Measurements from ENCODE around the gene TMEM154.
"Not testable (repeated sequence)": the region's sequence is repeated elsewhere in the genome, so short reads cannot be mapped to it uniquely, and the experiment has no call there.

The TMEM154 gene

DNA sequence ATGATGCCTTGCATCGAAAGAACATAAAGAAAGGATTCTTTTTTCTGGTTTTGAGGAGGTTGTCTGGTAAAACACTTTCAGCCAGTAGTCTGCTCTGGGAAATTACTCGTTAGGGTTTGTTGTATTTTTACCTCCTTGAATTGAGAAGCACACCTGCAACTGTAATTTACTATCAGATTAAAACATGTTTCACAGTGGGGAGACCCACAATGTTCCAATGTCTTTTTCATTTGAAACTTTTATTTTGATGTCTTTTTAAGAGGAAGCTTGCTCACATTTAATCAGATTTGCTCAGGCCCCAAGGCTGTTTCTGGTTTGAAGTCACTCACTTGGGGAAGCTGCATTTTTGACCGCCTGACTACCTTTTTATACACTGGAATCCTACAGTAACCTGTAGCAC, 12.0 kb downstream of the TMEM154 start:
- no peak for DNase-seq (ENCODE audit: low read depth)

DNA sequence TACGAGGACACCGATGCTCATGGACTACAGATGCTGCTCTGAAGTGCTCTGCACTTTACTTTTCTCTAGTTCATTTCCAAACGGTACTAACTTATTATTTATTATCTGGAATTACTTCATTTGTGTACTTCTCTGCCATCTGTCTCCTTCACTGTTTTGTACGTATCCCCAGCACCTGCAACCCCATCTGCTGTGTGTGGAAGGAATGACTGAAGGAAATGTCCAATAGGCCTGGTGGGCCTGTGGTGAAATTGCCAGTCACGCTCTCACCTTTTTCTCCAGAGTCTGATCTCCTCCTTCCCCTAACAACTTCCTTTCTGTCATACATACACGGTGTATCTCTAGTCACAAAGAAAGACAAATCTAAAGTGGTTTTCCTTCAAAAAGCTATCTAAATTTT, 12.9 kb downstream of the TMEM154 start:
- DNase-seq (ENCODE audit: low read depth): no peak

- DNase-seq (ENCODE audit: low read depth): no peak
These were observed 14.0 kb downstream of the TMEM154 start for GRCh38 chr4:152665691-152666395.

DNA sequence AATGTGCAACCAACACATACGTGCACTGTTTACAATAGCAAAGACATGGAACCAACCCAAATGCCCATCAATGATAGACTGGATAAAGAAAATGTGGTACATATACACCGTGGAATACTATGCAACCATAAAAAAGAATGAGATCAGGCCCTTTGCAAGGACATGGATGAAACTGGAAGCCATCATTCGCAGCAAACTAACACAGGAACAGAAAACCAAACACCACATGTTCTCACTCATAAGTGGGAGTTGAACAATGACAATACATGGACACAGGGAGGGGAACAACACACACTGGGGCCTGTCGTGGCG, 15.8 kb downstream of the TMEM154 start:
- DNase-seq (ENCODE audit: low read depth): not testable (repeated sequence)

GRCh38 chr4:152663203-152664066, 16.4 kb downstream of the TMEM154 start:
- DNase-seq (ENCODE audit: low read depth): no peak

- no peak for DNase-seq (ENCODE audit: low read depth)
These were observed 18.1 kb downstream of the TMEM154 start for GRCh38 chr4:152661649-152662048.

GRCh38 chr4:152660526-152660925, 19.3 kb downstream of the TMEM154 start:
- no peak for DNase-seq (ENCODE audit: low read depth)

GRCh38 chr4:152659806-152660205, 20.0 kb downstream of the TMEM154 start:
- no peak for DNase-seq (ENCODE audit: low read depth)

- DNase-seq (ENCODE audit: low read depth): no peak
These were observed 22.1 kb downstream of the TMEM154 start for GRCh38 chr4:152657657-152658056.

DNA sequence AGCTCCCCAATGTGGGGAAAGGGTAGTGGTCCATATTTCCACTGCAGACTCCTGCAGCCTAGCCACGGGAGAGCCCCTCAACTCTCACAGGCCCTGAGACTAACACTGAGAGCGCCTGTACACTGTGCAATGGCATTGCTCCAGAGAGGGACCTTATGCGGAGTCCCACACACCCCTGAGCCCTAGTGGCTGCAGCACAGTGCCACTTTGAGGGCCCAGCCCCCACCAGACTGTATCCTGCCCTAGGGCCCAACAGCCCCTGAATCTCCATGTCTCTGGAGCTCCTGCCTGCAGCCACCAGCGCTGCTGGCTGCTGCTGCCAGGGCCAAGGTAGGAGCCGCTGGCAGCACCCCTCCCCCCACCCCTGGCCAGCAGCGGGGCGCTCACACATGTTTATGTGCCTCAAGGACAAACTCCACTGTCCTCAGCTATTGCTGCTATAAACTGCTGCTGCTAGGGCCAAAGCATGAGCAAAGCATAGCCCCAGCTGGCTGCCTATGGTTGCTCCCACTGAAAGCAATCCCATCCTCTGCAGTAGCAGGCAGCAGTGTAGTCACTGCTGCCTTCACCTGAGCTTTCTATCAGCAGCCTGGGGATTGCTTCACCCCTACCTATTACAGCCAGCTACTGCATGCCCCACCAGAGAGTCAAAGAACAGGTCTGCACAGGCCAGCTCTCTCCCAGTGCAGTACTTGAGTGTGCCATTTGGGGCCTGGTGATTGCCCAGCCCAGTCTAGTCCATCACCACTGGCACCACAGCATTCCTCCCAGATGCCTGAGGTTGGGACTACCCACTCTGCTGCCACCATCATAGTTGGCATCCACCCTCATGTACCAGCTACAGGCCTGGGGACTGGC, 24.3 kb downstream of the TMEM154 start:
- DNase-seq (ENCODE audit: low read depth): no peak

DNA sequence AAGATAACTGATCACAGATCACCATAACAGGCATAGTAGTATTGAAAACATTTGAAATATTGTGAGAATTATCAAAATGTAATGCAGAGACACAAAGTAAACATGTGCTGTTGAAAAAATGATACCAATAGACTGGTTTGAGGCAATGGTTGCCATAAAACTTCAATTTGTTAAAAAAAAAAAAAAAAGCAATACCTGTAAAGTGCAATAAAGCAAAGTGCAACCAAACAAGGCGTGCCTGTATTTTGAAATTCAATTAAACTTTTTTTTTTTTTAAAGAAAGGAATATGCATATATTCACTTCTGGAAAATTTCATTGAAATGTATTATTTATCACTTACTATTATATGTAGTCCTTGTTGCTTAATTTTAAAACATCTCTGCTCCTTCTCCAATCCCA, 27.7 kb downstream of the TMEM154 start:
- no peak for DNase-seq (ENCODE audit: low read depth)

DNA sequence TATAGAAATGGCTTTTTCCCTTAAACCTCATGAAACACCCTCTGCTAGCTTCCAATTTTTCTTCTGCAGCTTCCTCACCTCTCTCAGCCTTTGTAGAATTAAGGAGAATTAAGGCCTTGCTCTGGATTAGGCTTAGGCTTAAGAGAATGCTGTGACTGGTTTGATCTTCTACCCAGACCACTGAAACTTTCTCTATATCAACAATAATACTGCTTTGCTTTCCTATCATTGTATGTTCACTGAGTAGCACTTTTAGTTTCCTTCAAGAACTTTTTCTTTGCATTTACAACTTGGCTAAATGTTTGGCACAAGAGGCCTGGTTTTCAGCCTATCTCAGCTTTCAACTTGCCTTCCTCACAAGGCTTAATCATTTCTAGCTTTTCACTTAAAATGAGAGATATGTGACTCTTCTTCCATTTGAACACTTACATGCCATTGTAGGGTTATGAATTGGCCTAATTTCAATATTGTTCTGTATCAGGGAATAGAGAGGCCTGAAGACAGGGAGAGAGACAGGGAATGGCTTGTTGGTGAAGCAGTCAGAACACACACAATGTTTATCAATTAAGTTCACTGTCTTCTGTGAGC, 28.2 kb downstream of the TMEM154 start:
- no peak for DNase-seq (ENCODE audit: low read depth)

- no peak for DNase-seq (ENCODE audit: low read depth)
These were observed 33.6 kb downstream of the TMEM154 start for GRCh38 chr4:152646221-152646620.

GRCh38 chr4:152644130-152644529, 35.7 kb downstream of the TMEM154 start:
- DNase-seq (ENCODE audit: low read depth): no peak

DNA sequence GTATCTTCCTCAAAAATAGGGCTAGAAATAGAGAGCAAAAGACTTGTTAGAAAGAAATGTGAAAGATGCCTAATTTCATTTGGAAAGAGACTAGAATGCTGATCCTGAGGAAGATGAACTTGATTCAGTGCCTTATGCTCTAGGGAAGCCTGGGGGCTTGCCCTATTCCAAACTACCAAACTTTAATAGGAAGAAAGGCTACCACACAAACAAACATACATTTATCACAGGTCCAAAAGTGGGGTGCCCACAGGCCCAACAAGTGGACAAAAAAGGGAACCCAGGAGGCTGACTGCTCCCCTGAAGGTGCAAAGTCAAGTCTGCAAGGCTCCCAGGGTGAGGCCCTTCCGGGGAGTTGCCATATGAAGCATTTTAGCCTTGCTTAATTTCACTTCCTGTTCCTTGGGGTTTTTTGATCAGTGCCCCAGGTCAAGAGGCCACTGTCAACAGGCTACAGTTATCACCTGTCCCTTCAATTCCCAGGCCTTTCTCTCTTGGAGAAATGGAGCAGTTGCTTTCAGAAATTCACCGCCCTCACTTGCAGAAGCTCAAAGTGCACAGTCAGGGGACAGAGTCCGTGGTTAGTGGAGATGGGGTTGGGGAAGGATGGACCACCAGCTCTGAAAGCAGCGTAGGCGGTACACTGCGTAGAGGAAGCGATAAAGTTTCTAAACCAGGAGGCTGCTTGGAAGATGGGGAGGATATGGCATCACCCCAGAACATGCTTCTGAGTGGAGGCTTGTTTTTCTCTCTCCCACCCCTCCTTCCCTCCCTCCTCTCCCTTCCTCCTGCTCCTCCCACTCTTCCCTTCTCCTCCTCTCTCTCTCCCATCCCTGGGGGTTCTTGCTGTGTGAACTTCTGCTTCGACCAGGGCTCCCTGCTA, 36.4 kb downstream of the TMEM154 start:
- DNase-seq (ENCODE audit: low read depth): no peak

DNA sequence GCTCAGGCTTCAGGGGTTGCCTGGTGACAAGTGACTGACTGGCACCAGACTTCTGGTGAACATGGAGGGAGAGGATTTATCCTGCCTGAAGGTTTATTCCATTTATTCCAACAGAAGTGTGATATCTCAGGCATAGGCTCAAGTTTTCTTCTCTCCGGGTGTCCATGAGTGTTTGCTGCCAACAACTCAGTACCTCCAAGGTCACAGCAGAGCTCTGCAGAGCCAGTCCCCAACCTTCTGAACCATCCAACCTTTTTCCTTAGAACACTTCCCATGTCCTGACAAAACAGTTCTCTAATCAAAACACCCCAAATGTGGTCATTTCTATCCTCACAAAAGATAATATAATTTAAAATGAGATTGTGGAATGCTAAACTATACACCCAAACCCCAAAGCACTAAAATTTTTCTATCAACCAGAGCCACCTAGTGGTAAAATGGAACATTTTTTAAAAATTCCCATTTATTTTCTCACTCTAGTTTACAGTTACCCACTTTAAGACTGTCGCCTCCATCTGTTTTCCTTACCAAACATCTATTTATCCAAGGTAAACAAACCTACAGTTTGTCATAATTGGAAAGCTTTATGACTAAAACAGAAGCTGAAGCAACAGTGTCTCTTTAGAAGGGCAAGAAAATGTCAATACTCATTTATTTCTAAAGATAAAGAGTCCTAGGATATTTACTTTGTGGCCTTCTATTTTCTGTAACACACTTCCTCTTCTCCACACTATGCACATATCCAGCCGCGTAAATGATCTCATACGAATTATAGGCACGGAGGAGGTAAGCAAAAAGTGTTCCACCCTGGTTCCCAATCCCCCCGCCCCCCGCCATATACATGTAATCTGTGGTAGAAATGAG, 39.5 kb downstream of the TMEM154 start:
- DNase-seq (ENCODE audit: low read depth): no peak

DNA sequence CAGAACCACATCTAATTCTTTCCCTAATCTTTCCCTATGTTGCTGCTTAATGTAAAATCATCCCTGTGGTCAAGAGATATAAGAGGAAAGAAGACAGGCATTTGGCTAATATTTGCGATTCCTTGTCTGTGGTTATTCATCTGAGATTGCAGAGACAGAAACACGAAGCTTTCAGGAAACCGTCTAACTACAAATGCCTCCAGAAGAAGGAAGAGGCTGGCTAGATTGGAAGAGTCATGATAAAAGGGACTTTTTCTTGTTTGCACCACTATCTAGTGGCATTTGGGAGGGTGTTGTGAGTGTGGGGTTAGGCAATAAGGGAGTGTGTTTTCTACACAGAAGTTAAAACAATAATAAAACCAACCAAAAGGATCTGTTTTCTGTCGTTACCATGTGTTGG, 43.9 kb downstream of the TMEM154 start:
- no peak for DNase-seq (ENCODE audit: low read depth)

DNA sequence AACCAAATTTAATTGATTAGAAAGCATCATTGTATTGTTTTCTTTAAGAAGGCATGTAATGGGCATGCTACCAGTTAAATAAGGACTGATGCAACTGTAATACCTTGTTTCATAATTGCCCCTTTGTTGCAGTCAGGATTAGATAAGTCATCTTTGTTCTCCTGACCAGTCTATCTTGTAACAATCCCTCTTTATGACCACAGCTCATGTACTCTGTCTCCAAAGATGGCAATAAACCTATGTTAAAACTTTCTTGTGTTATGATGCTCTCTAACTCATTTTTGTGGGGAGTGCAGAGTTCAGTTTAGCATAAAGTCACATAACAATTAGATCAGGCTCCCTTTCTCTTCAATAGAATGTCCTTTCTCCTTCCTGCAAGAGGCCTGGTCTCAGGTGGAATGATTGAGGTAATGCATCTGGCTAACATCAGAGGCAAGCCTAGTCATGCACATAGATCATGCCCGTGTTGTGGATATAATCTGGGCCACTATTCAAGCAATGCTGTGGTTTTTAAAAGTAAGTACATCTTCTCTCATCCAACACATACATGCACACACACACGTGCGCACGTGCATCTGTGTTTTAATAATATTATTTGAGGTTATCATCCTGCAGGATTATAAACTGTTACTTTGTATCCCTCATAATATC, 45.6 kb downstream of the TMEM154 start:
- DNase-seq (ENCODE audit: low read depth): no peak

DNA sequence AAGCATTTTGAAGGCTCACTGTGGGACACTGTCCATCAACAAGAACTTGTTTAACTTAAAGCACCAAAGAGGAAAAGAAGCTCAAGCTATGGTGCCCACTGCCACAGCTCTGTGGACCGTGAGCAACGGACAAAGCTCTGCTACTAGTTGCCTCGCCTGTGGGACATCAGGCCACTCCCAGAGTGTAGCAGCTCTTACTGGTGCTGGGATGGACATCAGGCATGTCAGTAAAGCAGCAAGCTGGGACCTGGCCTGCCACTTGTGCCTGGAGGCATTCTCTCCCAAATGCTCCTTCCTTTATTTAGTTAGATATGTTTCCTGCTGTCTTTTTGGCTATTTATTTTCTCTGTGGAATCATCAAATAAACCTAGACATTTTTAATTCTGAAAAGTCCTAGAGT, 46.7 kb downstream of the TMEM154 start:
- no peak for DNase-seq (ENCODE audit: low read depth)

GRCh38 chr4:152630324-152630723, 49.5 kb downstream of the TMEM154 start:
- no peak for DNase-seq (ENCODE audit: low read depth)

All from iris pigment epithelial cell (primary cell).